ENCODE measurements around the gene FAM110A. TPM values are rescaled to one million over a fixed set of nuclear protein-coding genes. Genes with fewer than 3 reads are reported as not detected.

FAM110A gene
- 4.3 and 4.5 TPM in 2 replicates for total RNA-seq (2014; rRNA removed; shearing (Covaris generic))

DNA sequence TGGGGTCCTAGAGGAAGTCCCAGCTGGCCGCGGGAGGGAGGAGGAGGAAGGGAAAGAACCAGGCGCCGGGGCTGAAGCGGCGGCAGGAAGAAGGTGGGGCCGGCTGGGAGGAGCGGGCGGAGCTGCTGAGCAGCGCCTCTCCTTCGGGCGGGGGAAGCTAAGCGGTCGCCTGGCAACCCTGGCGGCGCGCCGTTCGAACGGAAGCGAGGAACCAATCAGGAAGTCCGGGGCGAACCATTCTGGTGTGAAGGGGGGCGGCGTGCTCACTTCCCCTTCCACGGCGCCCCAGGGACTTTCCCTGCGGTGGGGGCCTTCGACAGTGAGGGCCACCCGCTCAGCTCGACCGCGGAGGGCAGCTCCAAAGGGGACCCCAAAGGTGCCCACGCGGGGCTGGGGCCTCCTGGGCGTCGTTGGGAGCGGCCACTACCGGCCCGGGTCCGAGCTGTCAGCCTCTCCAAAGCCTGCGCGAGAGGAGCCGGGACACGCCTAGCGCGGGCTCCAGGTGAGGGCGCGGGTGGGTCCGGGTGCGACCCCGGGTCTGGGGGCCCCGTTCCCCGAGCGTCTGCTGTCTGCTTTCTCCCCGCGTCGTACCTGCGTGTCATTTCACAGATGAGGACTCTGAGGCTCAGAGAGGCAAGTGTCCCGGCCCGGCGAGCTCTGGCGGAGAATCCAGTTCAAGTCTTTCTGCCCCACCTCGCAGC, at the start of gene FAM110A:
TSS of gene FAM110A (plus strand) at position 266 of the 701 bp plus-strand sequence. CDS start 11,090 bp downstream, outside the sequence.

Other genes starting within 250 kb of the FAM110A start
- gene TCF15, start 223.4 kb upstream of the FAM110A start, total RNA-seq (2014; rRNA removed; shearing (Covaris generic)): 1.1 and 1.5 TPM in 2 replicates
- 43.1 and 44.4 TPM in 2 replicates for gene SRXN1, start 180.5 kb upstream of the FAM110A start, total RNA-seq (2014; rRNA removed; shearing (Covaris generic))
- not detected in 2 replicates for gene SCRT2, start 157.9 kb upstream of the FAM110A start, total RNA-seq (2014; rRNA removed; shearing (Covaris generic))
- gene SLC52A3, start 65.2 kb upstream of the FAM110A start, total RNA-seq (2014; rRNA removed; shearing (Covaris generic)): 0.57 TPM in 1 of 2 replicates, not detected in the other
- gene ANGPT4, start 82.6 kb downstream of the FAM110A start, total RNA-seq (2014; rRNA removed; shearing (Covaris generic)): 0.05 TPM in 1 of 2 replicates, not detected in the other
- gene RSPO4, start 168.6 kb downstream of the FAM110A start, total RNA-seq (2014; rRNA removed; shearing (Covaris generic)): not detected in 2 replicates

All from A375 (cell line).